ENCODE results near the gene AP1S3.

GRCh38 chr2:223813329-223813728, 24.1 kb downstream of the AP1S3 start:
- TF ChIP-seq CTCF (conservative IDR thresholded peaks at IDR 0.05) (no peak), EZH2 (IDR thresholded peaks at IDR 0.05; ENCODE audit: low read depth) (no peak)
